Stomach (tissue), 4 donors: ENCODE measurements around the gene EEFSEC.

Experiments
- CTCF ChIP-seq, 7 experiments: fragments of 450-650 bp in 4 of 7; fragments of 200-600 bp in 3 of 7; sonication (generic) in 3 of 7; IDR thresholded peaks; one replicate each; pipeline ENCODE4 v1.5.1; 2016 to 2019; ENCODE audit warnings: antibody characterized with exemption in 7 of 7, control low read depth in 2 of 7, mild to moderate bottlenecking in 1 of 7
- EP300 ChIP-seq: sonication (generic); formaldehyde crosslinking; IDR thresholded peaks from one replicate; pipeline ENCODE4 v1.6.1; 2017; ENCODE audit warnings: antibody characterized with exemption
- POLR2A ChIP-seq, 4 donors: fragments of 450-650 bp; IDR thresholded peaks; one replicate each; pipeline ENCODE4 v1.6.1; 2016; ENCODE audit warnings: antibody characterized with exemption in 4 of 4, control low read depth in 2 of 4, mild to moderate bottlenecking in 1 of 4, moderate library complexity in 1 of 4
- POLR2AphosphoS5 ChIP-seq, 3 donors: sonication (generic); formaldehyde crosslinking; IDR thresholded peaks; one replicate each; pipeline ENCODE4 v1.6.1; 2016; ENCODE audit warnings: antibody characterized with exemption in 3 of 3

GRCh38 chr3:128436214-128436613, 282.9 kb downstream of the EEFSEC start:
- TF ChIP-seq CTCF (IDR thresholded peaks at IDR 0.05) (no peak), POLR2A (IDR thresholded peaks at IDR 0.05) (no peak), POLR2AphosphoS5 (IDR thresholded peaks at IDR 0.05) (no peak), EP300 (no peak)
